HG02610 (cell line): ENCODE data around the gene RBBP8NL.

Source experiments
- ATAC-seq: cut with Tn5 transposase; IDR thresholded peaks from one replicate; pipeline ENCODE4 v1.9.1; 2021; ENCODE audit warnings: mild to moderate bottlenecking, moderate library complexity; ENCODE audit not compliant: unreplicated experiment

Gene RBBP8NL

GRCh38 chr20:62423326-62423706 lies 4.0 kb downstream of the RBBP8NL start:
- no peak for ATAC-seq

- no peak for ATAC-seq
These were observed 4.6 kb downstream of the RBBP8NL start for GRCh38 chr20:62422636-62423325.

- no peak for ATAC-seq
These were observed 5.7 kb downstream of the RBBP8NL start for GRCh38 chr20:62421716-62421990.

GRCh38 chr20:62420846-62421715 lies 6.3 kb downstream of the RBBP8NL start:
- ATAC-seq, result no peak

GRCh38 chr20:62419759-62420158 lies 7.6 kb downstream of the RBBP8NL start:
- no peak for ATAC-seq

- ATAC-seq, result no peak
These were observed 8.4 kb downstream of the RBBP8NL start for GRCh38 chr20:62418709-62419487.

GRCh38 chr20:62417981-62418708 lies 9.2 kb downstream of the RBBP8NL start:
- ATAC-seq, result no peak

GRCh38 chr20:62416651-62417637 lies 10.4 kb downstream of the RBBP8NL start:
- ATAC-seq, result no peak

- ATAC-seq, result no peak
These were observed 11.8 kb downstream of the RBBP8NL start for GRCh38 chr20:62415354-62416111.

GRCh38 chr20:62413896-62414481 lies 13.3 kb downstream of the RBBP8NL start:
- ATAC-seq, result no peak

GRCh38 chr20:62413025-62413570 lies 14.2 kb downstream of the RBBP8NL start:
- ATAC-seq, result no peak

GRCh38 chr20:62412194-62413024 lies 14.9 kb downstream of the RBBP8NL start:
- ATAC-seq, result no peak

GRCh38 chr20:62411479-62412193 lies 15.7 kb downstream of the RBBP8NL start:
- no peak for ATAC-seq

GRCh38 chr20:62410746-62411478 lies 16.4 kb downstream of the RBBP8NL start:
- ATAC-seq, result no peak

GRCh38 chr20:62409931-62410745 lies 17.2 kb downstream of the RBBP8NL start:
- no peak for ATAC-seq
